SHP77 (cell line): ENCODE data around the gene GPC5.

Experiments used
- DNase-seq, 2 experiments: peaks; one replicate each; lab custom pipeline; 2025; lab: John Stamatoyannopoulos, UW

Gene GPC5

DNA sequence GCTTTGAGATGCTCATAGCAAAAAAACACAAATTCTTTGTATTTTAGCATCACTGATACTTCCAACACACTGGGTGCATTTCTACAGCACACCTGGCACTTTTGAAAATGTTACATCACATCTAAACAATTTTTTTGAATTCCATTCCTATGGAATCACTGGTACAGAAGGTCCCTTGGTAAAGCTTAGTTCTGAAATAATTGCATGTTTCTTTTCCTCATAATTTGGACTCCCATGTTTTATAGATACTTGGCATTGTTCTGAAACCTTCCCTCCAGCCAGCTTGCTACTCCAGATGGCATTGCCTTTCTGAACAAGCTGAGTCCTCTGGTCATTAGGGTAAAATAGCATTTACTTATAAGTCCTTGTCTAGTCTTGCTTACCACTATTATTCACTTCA lies 1346.8 kb downstream of the GPC5 start:
- DNase-seq = no peak

DNA sequence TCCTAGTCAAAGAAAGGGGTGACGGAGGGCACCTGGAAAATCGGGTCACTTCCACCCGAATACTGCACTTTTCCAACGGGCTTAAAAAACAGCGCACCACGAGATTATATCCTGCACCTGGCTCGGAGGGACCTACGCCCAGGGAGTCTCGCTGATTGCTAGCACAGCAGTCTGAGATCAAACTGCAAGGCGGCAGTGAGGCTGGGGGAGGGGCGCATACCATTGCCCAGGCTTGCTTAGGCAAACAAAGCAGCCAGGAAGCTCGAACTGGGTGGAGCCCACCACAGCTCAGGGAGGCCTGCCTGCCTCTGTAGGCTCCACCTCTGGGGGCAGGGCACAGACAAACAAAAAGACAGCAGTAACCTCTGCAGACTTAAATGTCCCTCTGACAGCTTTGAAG lies 1354.3 kb downstream of the GPC5 start:
- peak in 1 of 2 experiments; percentile 4 for DNase-seq

DNA sequence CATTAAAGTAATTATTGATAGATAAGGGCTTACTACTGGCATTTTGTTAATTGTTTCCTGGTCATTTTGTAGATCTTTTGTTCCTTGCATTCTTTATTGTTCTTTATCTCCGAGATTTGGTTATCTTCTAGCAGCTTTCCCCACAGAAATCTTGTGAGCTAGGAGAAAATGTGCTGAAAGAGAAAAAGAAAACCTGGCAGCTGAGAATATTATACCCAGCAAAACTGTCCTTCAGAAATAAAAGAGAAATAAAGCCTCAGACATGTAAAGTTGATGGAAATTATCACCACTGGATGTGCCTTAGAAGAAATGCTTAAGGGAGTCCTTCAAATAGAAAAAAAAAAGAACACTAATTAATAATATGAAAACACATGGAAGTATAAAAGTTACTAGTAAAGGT lies 1363.3 kb downstream of the GPC5 start:
- no peak for DNase-seq

DNA sequence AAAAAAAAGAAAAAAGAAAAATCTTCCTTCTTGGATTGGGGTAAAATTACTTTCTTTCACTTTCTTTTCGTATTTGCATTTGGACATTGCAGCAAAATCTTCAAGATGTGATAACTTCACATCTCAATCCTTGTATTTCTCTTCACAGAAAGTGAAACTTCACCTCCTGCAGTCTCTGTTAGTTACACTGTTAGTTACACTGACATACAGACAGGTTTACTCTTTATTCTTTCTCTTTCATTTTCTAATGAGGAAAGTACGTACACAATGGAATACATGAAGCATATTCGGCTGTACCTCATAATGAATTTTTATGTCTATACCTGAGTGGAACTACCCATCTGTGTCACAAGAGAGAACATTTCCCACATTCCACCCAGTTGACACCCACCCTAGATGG lies 1369.0 kb downstream of the GPC5 start:
- no peak for DNase-seq

DNA sequence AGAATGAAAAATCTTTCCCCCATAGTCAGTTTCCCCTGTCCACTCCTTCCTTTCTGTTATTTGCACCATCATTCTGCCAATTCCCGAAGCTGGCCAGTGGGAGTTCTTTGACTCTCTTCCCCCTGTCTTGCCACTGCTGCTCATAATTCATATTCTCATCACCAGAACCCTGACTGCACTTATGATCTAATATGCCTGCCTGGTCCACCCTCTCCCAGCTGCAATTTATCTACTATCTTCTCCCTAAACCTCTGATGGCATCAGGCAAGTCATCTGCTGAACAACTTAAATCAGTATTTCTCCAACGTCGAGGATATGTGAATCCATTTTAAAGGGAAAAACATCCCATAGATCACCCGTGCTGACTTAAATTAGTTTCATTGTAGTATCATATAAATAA lies 1370.2 kb downstream of the GPC5 start:
- no peak for DNase-seq

DNA sequence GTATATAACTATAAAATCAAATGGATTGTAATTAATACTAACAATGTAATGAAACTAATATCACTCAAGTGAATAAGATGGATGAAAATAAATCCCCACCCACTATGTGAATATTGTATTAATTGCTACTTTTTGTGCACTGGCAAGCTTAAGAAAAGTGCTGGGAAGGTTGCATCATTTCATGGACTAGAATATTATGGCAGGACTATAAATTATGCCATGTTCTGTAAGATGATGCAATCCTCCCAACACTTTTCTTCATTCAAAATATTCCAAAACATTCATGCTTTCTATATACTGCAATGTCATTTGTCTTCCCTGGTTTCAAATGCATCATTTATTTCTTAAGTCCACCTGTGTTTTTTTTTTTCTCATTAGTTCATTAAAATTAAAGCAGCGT lies 1370.6 kb downstream of the GPC5 start:
- no peak for DNase-seq

DNA sequence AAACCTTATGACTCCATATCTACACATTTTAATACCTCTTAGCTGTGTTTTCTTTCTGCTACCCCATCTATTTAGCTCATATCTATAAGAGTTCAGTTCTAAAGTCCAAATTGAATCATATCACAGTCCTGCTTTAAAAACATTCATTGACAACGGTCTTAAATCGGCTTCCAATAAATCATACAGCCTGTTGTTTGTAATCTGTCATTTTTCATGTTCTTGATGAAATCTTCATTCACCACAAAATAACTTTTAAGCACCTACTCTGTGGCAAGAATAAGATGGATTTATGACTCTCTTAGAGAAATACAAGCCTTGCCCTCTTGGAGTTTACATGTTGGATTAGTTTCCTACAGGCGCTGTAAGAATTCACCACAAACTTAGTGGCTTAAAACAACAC lies 1377.2 kb downstream of the GPC5 start:
- DNase-seq = no peak

DNA sequence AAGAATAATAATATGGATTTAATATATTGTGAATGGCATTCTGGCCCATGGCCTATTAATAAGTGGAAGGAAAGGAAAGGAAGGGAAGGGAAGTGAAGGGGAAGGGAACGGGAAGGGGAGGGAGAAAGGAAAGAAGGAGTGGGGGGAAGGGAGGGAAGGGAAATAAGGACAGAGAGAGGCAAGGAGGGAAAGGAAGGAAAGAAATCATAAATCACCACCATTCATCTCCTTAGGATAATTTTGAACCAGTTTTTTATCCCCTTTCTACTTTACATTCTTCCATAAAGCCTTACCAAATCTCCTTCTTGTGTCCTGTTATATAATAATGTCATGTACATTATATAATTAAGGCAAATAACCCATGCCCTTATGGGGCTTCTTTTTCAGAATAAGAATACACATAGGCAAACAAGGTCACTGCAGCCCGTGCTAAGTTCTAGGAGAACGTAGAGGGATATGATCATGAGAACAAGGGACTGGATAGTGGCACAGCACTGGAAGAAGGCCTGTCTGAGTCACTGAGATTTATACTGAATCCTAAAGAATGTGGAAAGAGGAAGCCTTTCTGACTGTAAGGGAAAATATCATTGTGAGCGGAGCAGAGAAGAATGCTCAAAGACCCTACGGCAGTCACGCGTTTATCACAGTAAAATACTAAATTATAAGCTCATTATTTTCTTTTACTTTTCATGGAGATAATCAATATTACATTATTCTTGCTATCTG lies 1383.7 kb downstream of the GPC5 start:
- DNase-seq = no peak

DNA sequence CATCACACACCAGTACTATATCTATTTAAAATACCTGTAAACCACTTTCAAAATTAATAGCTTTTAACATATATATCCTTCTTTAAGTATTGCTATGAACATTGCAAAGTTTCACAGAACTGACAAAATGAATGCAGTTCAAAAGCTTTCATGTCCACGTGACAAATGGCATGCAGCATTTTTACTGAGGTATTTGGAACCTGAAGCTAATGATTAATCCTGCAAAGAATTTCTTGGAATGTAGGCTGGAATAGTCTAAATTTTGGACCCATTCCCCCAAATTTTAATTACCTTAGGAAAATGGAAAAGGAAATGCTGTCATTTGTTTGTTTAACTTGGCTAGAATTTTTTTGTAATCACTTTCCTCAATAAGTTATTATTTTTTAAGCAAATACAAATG lies 1404.4 kb downstream of the GPC5 start:
- DNase-seq = no peak

DNA sequence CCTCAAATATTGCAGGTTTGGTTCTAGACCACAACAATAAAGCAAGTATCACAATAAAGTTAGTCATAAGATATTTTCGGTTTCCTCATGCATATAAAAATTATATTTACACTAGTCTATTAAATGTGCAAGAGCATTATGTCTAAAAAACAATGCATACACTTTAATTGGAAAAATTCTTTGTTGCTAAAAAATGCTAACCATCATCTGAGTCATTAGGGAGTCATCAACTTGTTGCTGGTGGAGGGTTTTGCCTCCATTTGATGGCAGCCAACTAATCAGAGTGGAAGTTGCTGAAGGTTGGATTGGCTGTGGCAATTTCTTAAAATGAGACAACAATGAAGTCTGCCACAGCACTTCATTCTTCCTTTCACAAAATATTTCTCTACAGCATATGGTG lies 1405.9 kb downstream of the GPC5 start:
- no peak for DNase-seq

DNA sequence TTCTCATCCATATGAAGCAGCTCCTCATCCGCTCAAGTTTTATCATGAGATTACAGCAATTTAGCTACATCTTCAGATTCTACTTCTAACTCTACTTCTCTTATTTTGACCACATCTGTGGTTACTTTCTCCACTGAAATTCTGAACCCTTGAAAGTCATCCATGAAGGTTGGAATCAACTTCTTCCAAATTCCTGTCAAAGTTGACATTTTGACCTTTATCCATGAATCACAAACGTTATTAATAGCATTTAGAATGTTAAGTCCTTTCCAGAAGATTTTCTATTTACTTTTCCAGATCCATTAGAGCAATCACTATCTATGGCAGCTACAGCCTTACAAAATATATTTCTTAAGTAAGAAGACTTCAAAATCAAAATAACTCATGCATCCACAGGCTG lies 1406.5 kb downstream of the GPC5 start:
- no peak for DNase-seq

DNA sequence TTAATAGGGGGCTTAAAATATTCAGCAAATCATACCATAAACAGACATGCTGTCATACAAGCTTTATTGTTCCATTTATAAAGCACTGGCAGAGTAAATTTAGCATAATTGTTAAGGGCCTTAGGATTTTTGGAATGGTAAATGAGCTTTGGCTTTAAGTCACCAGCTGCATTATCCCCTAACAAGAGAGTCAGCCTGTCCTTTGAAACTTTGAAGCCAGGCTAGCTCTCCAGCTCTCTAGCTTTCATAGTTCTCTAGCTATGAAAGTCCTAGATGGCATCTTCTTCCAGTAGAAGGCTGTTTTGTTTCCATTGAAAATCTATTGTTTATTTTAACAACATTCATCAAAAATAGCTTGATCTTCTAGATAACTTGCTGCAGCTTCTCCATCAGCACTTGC lies 1407.3 kb downstream of the GPC5 start:
- no peak for DNase-seq

DNA sequence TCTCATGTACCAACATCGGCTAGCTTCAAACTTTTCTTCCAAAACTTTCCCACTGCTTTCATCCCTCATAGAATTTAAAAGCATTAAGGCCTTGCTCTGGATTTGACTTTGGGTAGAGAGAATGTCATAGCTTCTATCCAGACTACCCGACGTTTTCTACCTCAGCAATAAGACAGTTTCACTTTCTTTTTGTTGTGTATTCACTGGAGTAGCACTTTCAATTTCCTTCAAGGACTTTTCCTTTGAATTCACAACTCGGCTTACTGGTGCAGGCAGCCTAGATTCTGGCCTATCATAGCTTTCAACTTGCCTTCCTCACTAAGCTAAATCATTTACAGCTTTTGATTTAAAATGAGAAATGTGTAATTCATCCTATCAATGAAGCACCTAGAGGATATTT lies 1407.8 kb downstream of the GPC5 start:
- DNase-seq = no peak

DNA sequence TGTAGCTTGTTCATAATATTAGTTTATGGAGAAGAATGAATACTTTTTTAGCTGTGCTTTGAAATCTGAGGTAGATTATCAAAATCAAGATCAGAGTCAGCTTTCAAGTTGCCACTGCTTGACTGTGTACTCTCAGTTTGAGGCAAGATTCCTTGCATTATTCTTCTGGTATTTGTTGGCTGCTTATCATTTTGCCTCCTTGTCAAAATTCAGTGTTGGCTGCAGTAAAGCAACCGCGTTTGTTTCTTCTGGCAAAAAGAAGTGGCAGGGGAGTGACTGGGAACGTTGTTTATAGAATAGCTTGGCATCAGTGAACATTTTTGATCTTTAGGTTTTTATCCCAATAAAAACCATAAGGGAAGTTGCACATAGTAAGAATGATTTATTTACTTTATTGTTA lies 1408.9 kb downstream of the GPC5 start:
- no peak for DNase-seq

DNA sequence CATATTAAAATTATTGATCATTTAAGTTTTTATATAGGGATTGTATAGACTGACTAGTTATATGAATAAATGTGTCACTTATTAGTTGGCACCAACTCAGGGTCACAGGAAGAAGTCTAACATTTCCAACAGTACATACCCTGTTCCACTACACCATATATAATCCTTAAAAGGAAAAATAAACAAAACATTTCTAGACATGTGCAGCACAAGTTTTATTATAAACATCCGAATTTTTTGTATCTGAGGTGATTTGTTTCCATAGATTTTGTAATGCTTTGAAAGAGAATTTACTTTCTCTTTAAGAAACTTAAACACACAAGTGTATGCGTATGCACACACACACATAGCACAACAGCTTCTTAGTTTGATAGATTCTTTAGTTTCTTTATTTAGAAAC lies 1409.5 kb downstream of the GPC5 start:
- no peak for DNase-seq

DNA sequence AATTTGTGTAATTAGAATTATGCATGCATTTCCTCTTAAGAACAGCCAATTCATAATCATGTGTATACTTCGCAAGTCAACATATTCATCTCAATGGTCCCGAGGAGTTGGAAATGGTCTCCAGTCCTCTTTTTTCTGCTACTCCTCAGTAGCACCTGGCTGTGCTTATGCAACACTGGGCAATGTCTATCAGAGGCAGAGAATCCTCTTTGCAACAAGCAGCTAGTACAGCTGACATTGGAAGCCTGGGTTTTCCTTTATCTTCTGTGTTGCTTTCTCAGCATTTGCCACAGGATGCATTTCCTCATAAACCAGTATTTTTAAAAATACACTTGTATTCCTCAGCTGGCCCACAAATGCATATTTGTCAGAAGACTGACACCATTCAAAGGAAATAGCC lies 1422.9 kb downstream of the GPC5 start:
- DNase-seq = peak; percentile 88 to 91

DNA sequence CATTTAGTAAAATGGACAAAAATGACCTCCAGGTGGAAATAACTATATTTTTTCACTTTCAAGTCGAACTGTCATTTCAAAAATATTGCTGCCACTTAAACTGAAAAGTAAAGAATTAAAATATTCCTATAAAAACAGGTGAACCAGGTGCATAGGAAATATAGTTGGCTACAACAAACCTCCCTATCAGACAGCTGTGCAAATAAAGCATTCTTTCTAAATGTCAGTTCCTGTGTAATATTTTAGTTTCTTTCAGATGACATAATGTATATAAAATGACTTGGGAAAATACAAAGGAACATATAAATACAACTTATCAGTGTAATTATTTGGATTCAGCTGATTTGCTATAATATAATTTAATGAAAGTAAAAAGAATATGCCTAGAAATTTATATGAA lies 1424.6 kb downstream of the GPC5 start:
- peak; percentile 90 to 91 for DNase-seq

DNA sequence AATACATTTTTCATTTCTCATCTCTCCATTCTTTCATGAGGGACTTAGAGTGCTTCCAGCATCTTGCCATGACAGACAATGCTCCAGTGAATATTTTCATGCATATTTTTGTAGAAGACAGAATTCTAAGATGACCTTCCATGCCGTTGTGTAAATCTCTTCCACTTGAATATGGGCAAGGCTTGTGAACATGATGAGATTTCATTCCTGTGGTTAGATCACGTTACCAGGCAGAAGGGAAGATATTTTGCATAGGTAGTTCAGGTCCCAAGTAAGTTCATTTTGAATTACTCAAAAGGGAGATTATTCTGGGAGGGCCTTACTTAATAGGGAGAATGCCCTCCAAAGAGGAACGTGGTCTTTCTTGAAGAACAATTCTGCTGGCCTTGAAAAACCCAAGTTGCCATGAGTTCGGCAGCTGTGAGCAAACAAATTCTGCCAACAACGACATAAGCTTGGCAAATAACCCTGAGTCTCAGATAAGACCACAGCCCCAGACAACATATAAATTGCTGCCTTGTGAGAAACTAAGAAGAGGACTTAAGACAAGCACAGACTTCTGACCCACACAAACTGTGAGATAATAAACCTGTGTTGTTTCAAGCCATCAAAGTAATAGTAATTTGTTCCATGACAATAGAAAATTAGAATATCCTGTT lies 1427.6 kb downstream of the GPC5 start:
- no peak for DNase-seq

DNA sequence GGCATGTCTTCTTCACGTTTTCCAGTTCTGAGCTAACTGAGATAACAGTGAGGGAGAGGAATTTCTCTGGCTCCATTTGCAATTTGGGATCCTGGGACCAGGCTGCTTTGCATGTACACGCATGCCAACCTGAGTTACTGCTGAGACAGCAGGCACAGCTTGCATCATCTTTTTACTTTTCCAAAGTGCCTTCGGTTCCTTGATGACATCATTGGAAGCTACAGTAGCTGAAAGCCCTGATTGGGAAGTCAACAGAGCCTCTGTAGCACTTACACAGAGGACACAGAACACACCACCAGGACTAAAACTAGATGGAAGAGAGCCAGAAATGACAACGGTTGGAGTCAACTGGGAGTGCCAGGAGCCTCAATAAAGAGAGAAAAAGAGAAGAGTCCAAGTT lies 1429.1 kb downstream of the GPC5 start:
- peak; percentile 48 to 78 for DNase-seq

DNA sequence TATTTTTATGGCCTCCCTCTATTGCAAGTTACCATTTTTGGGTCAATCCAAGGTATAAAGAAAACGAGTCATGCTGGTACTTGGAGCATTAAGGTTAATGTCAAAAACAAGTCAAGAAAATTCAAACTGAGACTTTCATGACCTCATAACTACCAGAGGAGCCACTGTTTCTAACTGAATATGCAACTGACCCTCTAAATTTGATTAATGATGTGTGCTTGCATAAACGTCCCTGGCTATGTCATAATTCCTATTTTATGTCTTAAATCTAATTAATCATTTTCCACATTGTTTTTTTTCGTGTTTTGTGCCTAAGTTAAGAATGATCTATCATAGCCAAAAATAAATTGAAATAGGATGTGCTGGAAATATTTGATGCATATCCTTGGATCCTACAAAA lies 1431.5 kb downstream of the GPC5 start:
- DNase-seq = no peak

DNA sequence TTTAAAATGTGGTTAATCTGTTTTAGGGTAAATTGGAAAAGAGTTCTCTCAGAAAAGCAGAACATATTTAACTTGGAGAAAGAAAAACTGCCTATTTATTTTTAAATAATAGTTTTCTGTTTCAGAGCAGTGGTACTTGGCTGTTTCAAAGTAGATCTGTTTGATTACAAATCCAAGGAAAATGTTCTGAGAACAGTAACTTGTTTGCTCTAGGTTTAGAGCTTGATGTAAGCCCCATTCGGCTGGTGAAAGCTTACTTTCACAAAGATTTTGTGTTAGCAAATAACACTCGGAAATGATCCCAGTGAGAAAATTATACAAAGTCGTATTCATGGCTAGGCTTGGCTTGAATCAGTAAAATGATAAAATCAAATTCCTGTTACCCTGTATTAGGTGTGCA lies 1432.4 kb downstream of the GPC5 start:
- DNase-seq = no peak

DNA sequence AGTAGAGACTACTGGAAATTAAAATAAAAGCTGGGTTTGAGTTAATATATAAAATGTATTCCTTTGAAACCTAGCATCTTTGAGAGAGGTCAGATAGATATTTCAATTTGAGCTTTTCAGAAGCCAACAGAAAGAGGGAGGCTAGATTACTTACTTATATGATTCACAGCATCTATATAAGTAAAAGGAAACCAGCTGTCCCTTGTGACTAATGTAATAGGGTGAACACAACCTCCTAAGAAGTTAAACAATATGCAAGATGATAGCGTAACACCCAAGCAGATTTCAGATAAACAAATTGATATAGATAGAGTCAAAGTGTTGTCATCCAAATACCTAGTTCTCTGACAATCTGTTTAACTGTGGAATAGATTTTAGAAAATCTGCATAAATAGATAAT lies 1434.7 kb downstream of the GPC5 start:
- DNase-seq = no peak

DNA sequence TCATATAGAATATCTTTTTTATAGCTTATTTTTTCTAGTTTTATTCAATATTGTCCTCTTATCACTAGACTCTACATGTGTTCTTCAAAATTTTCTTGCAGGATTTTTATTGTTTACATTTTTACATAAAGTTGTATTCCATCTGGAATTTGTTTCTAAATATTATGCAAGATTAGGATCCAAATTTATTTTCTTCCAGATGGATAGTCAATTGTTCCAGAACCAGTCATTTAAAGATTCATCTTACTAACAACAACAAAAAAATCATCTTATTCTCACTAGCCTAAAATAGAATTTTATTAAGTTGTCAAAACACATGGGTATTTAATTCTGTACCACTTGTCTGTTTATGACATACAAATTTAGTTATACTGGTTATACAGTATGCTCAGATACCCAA lies 1437.8 kb downstream of the GPC5 start:
- no peak for DNase-seq

DNA sequence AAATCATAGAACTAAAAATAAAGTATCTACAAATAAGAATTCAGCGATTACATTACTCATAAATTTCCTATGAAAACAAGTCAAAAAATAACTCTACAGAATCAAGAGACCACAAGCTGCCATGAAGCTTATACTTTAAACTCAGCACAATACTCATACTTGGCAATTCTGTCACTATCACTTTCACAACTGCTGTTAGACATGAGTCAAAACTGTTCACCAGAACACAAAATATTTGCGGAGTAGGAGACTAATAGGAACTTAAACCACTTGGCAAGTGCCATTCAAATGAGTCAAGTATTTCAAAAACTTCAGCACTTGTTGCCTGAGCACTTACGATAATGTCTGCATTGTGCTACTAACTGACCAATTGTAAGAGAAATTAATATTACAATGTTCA lies 1440.4 kb downstream of the GPC5 start:
- DNase-seq = no peak
